NCI-H1417 (cell line): ENCODE results near the gene PAWR.
A peak's percentile ranks its signal among the peaks of the same experiment; 100 is the strongest.
"Not testable (repeated sequence)": the region's sequence is repeated elsewhere in the genome, so short reads cannot be mapped to it uniquely, and the experiment has no call there.

Experiments used
- DNase-seq, 3 experiments: peaks; one replicate each; lab custom pipeline; 2025; lab: John Stamatoyannopoulos, UW

Gene PAWR

GRCh38 chr12:79648881-79649280 lies 41.9 kb downstream of the PAWR start:
- no peak for DNase-seq

DNA sequence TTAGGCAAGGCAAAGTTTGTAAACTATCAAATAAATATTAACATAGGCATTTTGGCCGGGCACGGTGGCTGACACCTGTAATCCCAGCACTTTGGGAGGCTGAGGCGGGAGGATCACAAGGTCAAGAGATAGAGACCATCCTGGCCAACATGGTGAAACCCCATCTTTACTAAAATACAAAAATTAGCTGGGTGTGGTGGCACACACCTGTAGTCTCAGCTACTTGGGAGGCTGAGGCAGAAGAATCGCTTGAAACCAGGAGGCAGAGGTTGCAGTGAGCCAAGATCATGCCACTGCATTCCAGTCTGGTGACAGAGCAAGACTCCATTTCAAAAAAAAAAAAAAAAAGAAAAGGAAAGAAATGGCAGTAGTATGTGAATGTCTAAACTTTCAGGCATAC lies 43.9 kb downstream of the PAWR start:
- not testable (repeated sequence) for DNase-seq

DNA sequence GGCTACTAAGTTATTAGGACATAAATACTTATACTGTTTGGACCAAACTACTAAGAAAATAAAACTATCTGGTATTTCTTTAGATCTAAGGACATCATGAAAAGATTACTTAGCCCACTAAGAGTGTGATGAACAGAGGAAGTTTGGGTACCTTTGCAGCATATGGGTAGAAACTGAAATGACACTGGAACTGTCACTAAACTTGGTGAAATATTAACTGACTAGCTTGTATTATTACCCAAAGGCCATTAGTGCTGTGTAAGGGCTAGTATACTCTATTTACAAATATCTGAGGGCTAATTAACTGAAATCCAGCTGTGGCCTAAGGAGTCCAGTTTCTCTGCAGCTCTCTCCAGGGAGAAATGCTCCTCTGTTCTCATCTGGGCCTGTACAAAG lies 45.5 kb downstream of the PAWR start:
- DNase-seq, result peak in 1 of 3 experiments; percentile 37

DNA sequence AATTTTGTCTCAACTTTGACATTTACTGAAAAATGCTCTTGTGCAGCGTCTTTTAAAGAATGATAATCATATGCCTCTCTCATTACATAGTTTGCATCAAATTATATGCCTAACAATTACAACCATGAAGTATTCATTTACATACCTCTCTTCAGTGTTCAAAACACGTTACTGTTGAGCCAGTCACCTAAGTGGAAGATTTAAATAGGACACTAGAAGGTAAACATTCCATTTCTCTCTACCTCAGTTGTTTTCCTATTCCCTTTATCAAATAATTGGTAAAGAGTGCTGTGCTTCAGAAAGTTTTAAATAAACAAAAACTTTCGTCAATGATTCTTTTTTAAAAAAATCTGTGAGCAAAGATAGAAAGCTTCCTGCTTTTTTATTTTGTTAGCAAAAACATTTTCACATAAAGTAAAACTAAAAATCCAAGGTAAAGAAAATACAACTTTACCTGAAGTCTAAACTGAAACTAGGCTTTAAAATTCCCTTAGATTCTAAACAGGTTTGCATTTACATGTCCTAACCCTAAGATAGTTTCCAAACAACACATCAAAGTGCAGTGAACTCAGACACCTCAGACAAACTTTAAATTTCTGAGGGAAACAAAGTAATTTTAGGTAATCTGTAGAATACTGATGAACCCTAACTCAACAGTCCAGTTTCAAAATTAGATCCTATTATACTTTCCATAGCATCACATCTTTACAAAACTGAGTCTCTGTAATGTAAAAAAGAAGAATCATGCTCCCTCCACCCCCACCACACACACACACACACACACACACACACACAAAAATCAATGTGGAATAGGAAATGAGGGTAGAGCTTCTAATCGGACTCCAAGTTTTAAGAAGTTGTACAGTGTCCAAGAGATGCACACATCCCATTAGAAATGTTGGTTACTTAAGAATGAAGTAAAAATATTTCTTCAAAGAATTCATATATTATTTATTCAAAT lies 46.2 kb downstream of the PAWR start:
- DNase-seq, result peak in 1 of 3 experiments; percentile 13

DNA sequence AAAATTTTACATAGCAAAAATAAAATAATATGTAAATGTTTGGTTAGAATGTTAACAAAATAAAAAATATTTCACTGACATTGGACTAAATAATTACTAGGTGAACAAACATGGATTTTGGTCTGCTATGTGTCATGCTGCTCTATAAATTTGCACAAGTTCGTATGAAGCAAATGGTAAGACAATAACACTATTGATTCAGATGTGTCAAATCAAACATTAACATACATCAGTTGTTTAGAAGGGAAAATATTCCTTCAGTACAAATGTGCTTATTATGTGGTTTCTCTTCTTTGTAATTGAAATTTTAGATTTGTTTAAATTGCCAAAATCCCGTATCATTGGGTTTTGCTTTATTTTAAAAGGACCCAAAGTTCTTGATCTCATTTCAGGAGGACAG lies 46.9 kb downstream of the PAWR start:
- peak in 1 of 3 experiments; percentile 33 for DNase-seq

DNA sequence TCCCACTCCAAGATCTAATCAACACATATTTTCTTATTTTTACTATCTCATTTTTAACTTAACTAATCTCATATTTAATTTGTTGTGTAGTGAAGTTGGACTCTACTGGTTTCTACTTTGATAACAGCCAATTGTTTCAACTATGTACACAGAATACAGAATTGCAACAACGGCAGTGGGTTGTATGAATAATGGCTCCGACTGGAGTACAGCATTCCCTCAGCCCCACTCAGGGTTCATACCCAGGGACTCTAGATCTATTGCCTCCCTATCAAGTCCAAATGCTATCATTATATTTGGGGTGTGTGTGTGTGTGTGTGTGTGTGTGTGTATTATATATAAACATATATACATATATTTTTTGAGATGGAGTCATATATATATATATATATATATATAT lies 52.3 kb downstream of the PAWR start:
- no peak for DNase-seq

- DNase-seq, result no peak
Observed at GRCh38 chr12:79637093-79637492, 53.7 kb downstream of the PAWR start.

GRCh38 chr12:79635676-79636075 lies 55.1 kb downstream of the PAWR start:
- no peak for DNase-seq

DNA sequence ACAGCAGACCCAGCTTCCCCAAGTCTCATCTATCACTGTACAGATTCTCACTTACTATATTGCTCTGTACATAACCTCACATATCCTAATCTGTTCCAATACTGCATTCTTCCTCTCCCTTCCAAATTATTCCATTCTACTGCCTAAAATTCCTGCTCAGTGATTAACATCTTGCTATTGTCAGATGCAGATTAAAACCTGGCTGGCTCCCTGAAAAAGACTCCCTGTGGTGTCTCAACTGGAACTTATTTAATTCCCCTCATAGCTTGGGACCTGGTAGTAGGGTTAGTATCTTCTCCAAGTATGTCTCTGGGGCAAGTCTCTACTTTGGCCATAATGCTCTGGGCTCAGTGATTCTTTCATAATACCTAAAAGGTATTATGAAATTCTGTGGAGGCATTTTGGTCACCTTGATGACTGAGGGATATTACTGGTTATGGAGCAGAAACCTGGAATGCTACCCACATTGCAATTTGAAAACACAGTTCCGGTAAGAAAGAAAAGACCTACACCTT lies 55.8 kb downstream of the PAWR start:
- no peak for DNase-seq

GRCh38 chr12:79629561-79629960 lies 61.2 kb downstream of the PAWR start:
- DNase-seq, result no peak

GRCh38 chr12:79626735-79627134 lies 64.0 kb downstream of the PAWR start:
- DNase-seq, result not testable (repeated sequence)

DNA sequence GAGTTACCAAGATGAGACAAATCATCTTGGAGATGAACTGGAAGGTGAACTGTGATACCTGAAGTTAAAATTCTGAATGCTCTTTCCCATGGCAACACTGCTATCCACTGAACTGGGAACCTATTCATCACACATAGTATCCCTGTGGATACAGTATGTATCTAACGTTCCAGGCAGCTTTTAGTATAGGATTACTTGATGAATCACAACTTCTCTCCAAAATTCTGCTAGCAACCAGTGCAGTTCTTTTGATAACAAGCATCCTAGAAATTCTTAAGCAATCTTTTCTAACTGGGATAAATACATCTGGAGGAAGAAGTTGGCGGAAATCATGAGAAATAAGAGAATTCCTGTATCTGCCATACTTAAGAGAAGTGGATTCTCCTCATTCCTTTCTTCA lies 66.4 kb downstream of the PAWR start:
- no peak for DNase-seq

GRCh38 chr12:79619872-79620562 lies 70.7 kb downstream of the PAWR start:
- DNase-seq, result no peak

DNA sequence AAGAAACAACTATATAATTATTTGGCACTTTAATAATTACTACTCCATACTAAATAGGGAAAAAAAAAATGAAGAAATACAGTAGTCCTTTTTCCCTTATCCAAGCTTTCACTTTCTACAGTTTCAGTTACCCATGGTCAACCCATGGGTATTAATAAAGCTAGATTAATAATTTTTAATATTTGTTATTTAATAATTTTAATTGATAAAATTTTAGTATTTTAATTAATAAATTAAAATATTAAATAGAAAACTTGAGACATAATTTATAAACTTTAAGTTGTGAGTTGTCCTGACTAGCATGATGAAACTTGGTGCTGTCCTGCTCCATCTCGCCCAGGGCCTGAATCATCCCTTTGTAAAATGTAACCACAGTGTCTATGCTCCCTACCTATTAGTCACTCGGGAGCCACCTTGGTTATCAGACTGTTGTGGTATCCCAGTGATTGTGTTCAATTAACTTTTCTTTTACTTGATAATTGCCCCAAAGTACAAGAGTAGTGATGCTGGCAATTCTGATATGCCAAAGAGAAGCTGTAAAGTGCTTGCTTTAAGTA lies 71.8 kb downstream of the PAWR start:
- DNase-seq, result no peak

DNA sequence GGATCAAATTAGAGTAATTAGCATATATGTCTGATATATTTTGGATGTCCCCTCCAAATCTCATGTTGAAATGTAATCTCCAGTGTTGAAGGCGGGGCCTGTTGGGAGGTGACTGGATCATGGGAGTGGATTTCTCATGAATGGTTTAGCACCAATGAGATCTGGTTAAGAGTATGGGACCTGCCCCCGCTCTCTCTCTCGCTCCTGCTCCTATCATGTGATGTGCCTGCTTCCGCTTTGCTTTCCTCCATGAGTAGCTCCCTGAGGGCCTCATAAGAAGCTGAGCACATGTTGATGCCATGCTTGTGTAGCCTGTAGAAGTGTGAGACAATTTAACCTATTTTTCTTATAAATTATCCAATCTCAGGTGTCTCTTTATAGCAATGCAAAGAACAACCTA lies 73.1 kb downstream of the PAWR start:
- no peak for DNase-seq

DNA sequence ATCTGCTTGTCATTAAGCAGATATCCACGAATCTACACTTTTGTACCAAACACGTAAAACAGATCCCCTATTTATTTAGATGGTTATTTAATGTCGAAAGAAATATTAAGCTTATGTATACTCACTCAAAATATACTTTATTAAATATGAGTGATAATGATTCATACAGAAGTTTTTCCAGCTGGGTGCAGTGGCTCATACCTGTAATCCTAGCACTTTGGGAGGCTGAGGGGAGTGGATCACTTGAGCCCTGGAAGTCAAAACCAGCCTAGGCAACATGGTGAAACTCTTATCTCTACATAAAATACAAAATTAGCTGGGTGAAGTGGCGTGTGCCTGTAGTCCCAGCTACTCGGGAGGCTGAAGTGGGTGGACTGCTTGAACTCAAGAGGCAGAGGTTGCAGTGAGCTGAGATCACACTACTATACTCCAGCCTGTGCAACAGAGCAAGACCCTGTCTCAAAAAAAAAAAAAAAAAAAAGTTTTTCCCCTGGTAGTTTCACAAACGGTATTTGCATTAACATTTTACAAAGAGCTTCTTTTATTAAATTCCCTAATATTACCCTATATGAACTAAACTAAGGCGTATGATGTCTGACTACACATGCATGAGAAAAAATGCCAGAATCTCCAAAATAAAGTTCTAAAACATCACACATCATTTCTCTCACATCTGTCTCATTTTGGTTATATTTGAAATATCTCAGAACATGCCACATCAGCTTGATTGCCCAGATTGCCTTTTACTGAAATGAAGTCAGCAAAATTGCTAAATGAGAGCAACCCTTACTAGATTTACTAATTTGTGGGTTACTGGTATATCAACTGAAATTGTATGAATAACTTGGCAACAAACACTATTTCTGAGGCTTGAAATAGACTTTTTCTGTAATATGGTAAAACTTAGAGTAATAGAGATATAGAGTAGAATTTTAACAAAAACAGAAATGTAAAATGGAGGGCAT lies 74.9 kb downstream of the PAWR start:
- DNase-seq, result peak in 1 of 3 experiments; percentile 13

GRCh38 chr12:79614730-79615129 lies 76.0 kb downstream of the PAWR start:
- DNase-seq, result peak in 1 of 3 experiments; percentile 17

- DNase-seq, result no peak
Observed at GRCh38 chr12:79601908-79602307, 88.9 kb downstream of the PAWR start.

DNA sequence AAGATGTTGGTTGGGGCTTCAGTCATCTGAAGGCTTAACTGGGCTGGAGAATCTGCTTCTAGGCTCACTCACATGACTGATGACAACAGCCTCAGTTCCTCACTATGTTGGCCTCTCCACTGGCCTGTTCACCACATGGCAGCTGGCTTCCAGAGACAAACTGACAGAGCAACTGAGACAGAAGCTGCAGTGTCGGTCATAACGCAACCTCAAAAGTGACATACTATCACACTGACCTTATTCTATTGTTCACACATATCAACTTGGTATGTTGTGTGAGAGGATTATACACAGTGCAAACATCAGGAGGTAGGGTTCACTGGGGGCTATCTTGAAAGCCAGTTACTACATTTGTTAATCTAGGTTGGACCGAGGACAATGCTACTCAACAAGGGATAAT lies 92.9 kb downstream of the PAWR start:
- DNase-seq, result no peak

DNA sequence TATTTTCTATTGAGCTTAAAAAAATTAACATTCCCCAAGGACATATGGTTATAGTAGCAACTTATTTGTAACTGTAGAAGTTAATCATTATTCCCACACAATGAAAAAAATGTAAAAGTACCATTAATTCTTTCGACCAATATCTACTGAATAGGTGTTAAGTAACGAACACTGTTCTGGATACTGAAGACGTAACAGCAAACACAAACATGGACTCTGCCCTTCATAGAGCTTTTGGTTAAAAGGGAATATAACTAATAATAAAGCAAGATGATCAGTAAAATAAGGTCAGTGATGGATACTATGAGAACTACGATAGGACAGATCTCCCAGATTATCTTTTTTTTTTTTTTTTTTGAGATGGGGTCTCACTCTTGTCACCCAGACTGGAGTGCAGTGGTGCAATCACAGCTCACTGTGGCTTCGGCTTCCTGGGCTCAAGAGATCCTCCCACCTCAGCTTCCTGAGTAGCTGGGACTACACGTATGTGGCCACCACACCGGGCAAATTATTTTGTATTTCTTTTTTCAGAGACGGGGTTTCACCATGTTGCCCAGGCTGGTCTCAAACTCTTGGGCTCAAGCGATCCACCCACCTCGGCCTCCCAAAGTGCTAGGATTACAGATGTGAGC lies 93.9 kb downstream of the PAWR start:
- no peak for DNase-seq

DNA sequence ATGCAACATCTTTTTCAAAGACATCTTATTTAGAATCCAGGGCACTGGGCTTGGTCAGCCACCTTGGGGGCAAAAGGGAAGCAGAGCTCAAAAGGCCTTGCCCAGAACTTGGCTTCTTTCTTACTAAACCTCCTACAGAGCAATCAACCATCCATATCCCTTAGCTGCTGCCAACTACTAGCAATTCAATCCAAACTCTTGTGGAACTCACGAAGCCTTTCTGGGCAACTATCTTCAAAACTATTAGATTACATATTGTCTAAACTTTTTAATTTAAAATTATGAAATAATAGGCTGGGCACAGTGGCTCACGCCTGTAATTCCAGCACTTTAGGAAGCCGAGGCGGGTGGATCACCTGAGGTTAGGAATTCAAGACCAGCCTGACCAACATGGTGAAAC lies 95.5 kb downstream of the PAWR start:
- no peak for DNase-seq
